Peyer's patch (tissue), 4 donors: ENCODE data around the gene NAV2.

Experiments
- POLR2A ChIP-seq, 2 donors: fragments of 450-650 bp; IDR thresholded peaks; one replicate each; pipeline ENCODE4 v1.5.1; 2017; ENCODE audit warnings: antibody characterized with exemption in 2 of 2, mild to moderate bottlenecking in 2 of 2, moderate library complexity in 2 of 2
- TF ChIP-seq, protein P1 (sequence below), 6 experiments: fragments of 450-650 bp in 4 of 6; fragments of 200-600 bp in 2 of 6; sonication (generic) in 1 of 6; IDR thresholded peaks; one replicate each; pipeline ENCODE4 v1.5.1; 2017 to 2019; ENCODE audit warnings: antibody characterized with exemption in 6 of 6, mild to moderate bottlenecking in 3 of 6, moderate library complexity in 1 of 6

DNA sequence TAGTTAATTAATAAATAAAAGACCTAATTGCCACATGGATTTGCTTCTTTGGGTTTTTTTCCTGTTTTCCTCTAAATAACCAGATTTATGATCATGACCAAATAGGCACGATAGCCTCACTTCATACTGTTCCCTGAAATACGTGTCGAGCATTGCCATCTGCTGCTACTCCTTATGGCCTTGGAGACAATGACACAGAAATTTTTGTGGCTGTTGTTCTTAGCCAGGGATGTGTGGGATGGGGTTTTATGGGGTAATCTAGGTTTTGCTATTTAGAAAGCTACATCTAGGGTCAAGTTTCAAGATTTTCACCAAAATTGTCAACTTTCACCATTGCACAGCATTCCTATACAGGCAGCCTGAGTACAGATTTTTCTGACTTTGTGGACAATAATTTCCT lies 302.5 kb downstream of the NAV2 start:
- TF ChIP-seq, protein P1, sequence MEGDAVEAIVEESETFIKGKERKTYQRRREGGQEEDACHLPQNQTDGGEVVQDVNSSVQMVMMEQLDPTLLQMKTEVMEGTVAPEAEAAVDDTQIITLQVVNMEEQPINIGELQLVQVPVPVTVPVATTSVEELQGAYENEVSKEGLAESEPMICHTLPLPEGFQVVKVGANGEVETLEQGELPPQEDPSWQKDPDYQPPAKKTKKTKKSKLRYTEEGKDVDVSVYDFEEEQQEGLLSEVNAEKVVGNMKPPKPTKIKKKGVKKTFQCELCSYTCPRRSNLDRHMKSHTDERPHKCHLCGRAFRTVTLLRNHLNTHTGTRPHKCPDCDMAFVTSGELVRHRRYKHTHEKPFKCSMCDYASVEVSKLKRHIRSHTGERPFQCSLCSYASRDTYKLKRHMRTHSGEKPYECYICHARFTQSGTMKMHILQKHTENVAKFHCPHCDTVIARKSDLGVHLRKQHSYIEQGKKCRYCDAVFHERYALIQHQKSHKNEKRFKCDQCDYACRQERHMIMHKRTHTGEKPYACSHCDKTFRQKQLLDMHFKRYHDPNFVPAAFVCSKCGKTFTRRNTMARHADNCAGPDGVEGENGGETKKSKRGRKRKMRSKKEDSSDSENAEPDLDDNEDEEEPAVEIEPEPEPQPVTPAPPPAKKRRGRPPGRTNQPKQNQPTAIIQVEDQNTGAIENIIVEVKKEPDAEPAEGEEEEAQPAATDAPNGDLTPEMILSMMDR (IDR thresholded peaks at IDR 0.05) = no peak
- TF ChIP-seq POLR2A (IDR thresholded peaks at IDR 0.05) = no peak
